OCI-LY7 (cell line): ENCODE results near the gene STXBP6. TPM values are rescaled to one million over a fixed set of nuclear protein-coding genes. Genes with fewer than 3 reads are reported as not detected.

ENCODE experiments used
- BruUV-seq: library from RNA; stranded (reverse); fragments of 400-500 nt; replicated peaks from 2 replicates; lab custom pipeline; 2021; lab: Mats Ljungman, UMichigan
- CTCF ChIA-PET: fragments of 300-600 bp; sonication (Branson Sonifier 250); formaldehyde crosslinking; loops from one replicate; lab custom pipeline; 2022; ENCODE audit warnings: antibody characterized with exemption; ENCODE audit not compliant: unreplicated experiment; lab: Charles Lee
- POLR2A ChIA-PET: fragments of 300-600 bp; sonication (Branson Sonifier 250); formaldehyde crosslinking; loops from one replicate; lab custom pipeline; 2022; ENCODE audit warnings: antibody characterized with exemption; lab: Charles Lee
- DNase-seq: peaks from one replicate; pipeline ENCODE4 v3.0.0-alpha.2; 2015; ENCODE audit warnings: low spot score
- H2AFZ ChIP-seq: fragments of 200-600 bp; sonication (generic), shearing (Covaris generic); 2 replicates; pipeline ENCODE4 v1.6.1; 2014; ENCODE audit warnings: mild to moderate bottlenecking, antibody characterized with exemption, low read length, moderate library complexity
- H3K27ac ChIP-seq: fragments of 200-600 bp; sonication (generic); 2 replicates; pipeline ENCODE4 v1.5.1; 2014; ENCODE audit warnings: mixed run types, low read depth, mild to moderate bottlenecking, moderate library complexity, low read length, inconsistent platforms; ENCODE audit not compliant: poor library complexity, severe bottlenecking
- H3K36me3 ChIP-seq: fragments of 200-600 bp; sonication (generic); 2 replicates; pipeline ENCODE4 v1.6.1; 2014; ENCODE audit warnings: mild to moderate bottlenecking, antibody characterized with exemption, low read length, moderate library complexity, mixed read lengths; ENCODE audit not compliant: insufficient read depth
- H3K4me1 ChIP-seq: fragments of 200-600 bp; sonication (generic); 2 replicates; pipeline ENCODE4 v1.5.1; 2014; ENCODE audit warnings: mild to moderate bottlenecking, low read length; ENCODE audit not compliant: insufficient read depth, poor library complexity, severe bottlenecking
- H3K4me2 ChIP-seq: fragments of 200-600 bp; sonication (generic); 2 replicates; pipeline ENCODE4 v1.6.1; 2014; ENCODE audit warnings: mild to moderate bottlenecking, low read length
- H3K4me3 ChIP-seq: fragments of 200-600 bp; sonication (generic); 2 replicates; pipeline ENCODE4 v1.5.1; 2014; ENCODE audit warnings: mild to moderate bottlenecking, low read depth, low read length; ENCODE audit not compliant: poor library complexity, severe bottlenecking
- H3K79me2 ChIP-seq: fragments of 200-600 bp; sonication (generic); 2 replicates; pipeline ENCODE4 v1.6.1; 2016; ENCODE audit warnings: low read depth, mild to moderate bottlenecking, low read length, moderate library complexity, mixed read lengths; ENCODE audit not compliant: insufficient read depth
- H3K9me2 ChIP-seq: fragments of 200-600 bp; sonication (generic); 2 replicates; pipeline ENCODE4 v1.6.1; 2016; ENCODE audit warnings: mild to moderate bottlenecking, low read length, mixed read lengths; ENCODE audit not compliant: insufficient read depth
- H3K9me3 ChIP-seq: fragments of 200-600 bp; sonication (generic); 2 replicates; pipeline ENCODE4 v1.6.1; 2014; ENCODE audit warnings: mild to moderate bottlenecking, mixed run types, low read length, mixed read lengths
- H4K20me1 ChIP-seq: fragments of 200-600 bp; sonication (generic); 2 replicates; pipeline ENCODE4 v1.6.1; 2014; ENCODE audit warnings: mild to moderate bottlenecking, antibody characterized with exemption, low read length, moderate library complexity, mixed read lengths; ENCODE audit not compliant: insufficient read depth
- CTCF ChIP-seq: fragments of 200-600 bp; sonication (generic); conservative IDR thresholded peaks from 2 replicates; pipeline ENCODE4 v1.5.1; 2014; ENCODE audit warnings: mild to moderate bottlenecking, antibody characterized with exemption, low read length, moderate library complexity, mixed read lengths
- EZH2phosphoT487 ChIP-seq: fragments of 200-600 bp; sonication (generic); IDR thresholded peaks from 2 replicates; pipeline ENCODE4 v1.6.1; 2018; ENCODE audit warnings: low read depth, borderline replicate concordance, mild to moderate bottlenecking, mixed run types, antibody characterized with exemption, low read length, moderate library complexity, mixed read lengths
- intact Hi-C: fragments of 100-400 bp; cut with micrococcal nuclease; formaldehyde crosslinking; loops from one replicate; pipeline ENCODE4 v1.10.0; 2022; ENCODE audit not compliant: unreplicated experiment
- total RNA-seq, 2 experiments: library from RNA; depleted of rRNA in 1 of 2; stranded (reverse); fragments of >200 nt in 1 of 2; shearing (Covaris generic) in 1 of 2; gene quantifications; 2 replicates each; pipeline ENCODE4 v1.2.3, GENCODE V29; 2014 to 2022

The STXBP6 gene
- total RNA-seq, 2 experiments from 2014 or later: 0.48 TPM; not detected in 1

GRCh38 chr14:24920265-24921075, 129.5 kb downstream of the STXBP6 start:
- no peaks in the 10 kb centered on the region for H3K9me3 ChIP-seq
- no peaks in the 10 kb centered on the region for H3K36me3 ChIP-seq
- no peaks in the 10 kb centered on the region for H3K79me2 ChIP-seq
- no peak overlapping the region for H3K27ac ChIP-seq
- no peak overlapping the region for H3K4me2 ChIP-seq
- TF ChIP-seq CTCF: no peak
- TF ChIP-seq EZH2phosphoT487: no peak
- ChIA-PET POLR2A (no interaction called here), CTCF (no interaction called here)
- BruUV-seq: no TSS peak
- H3K4me3 ChIP-seq: no peak overlapping the region
- no peaks in the 10 kb centered on the region for H3K4me1 ChIP-seq
- H3K9me2 ChIP-seq: no peaks in the 10 kb centered on the region
- H2AFZ ChIP-seq: no peak overlapping the region
- DNase-seq: no peak
- intact Hi-C loops: no loop called here
- no peaks in the 10 kb centered on the region for H4K20me1 ChIP-seq

- Histone ChIP-seq H4K20me1 (no peaks in the 10 kb centered on the region), H3K36me3 (no peaks in the 10 kb centered on the region), H3K4me1 (no peaks in the 10 kb centered on the region), H3K9me2 (no peaks in the 10 kb centered on the region), H3K4me2 (no peak overlapping the region), H3K27ac (no peak overlapping the region), H2AFZ (no peak overlapping the region), H3K4me3 (no peak overlapping the region), H3K79me2 (no peaks in the 10 kb centered on the region), H3K9me3 (no peaks in the 10 kb centered on the region)
- CTCF ChIA-PET: no interaction called here
- DNase-seq: no peak
- POLR2A ChIA-PET: no interaction called here
- TF ChIP-seq CTCF: no peak
- TF ChIP-seq EZH2phosphoT487: no peak
- intact Hi-C loops: no loop called here
- no TSS peak for BruUV-seq
Observed at GRCh38 chr14:24918822-24919221, 131.1 kb downstream of the STXBP6 start.

GRCh38 chr14:24915958-24916595, 133.9 kb downstream of the STXBP6 start:
- no peaks in the 10 kb centered on the region for H3K9me2 ChIP-seq
- intact Hi-C loops: no loop called here
- no peaks in the 10 kb centered on the region for H3K9me3 ChIP-seq
- no TSS peak for BruUV-seq
- H4K20me1 ChIP-seq: no peaks in the 10 kb centered on the region
- H3K4me1 ChIP-seq: no peaks in the 10 kb centered on the region
- no peak overlapping the region for H3K4me2 ChIP-seq
- H2AFZ ChIP-seq: no peak overlapping the region
- no peak for DNase-seq
- TF ChIP-seq CTCF: no peak
- TF ChIP-seq EZH2phosphoT487: no peak
- H3K4me3 ChIP-seq: no peak overlapping the region
- no peak overlapping the region for H3K27ac ChIP-seq
- H3K36me3 ChIP-seq: no peaks in the 10 kb centered on the region
- H3K79me2 ChIP-seq: no peaks in the 10 kb centered on the region
- ChIA-PET CTCF (no interaction called here), POLR2A (no interaction called here)
